ENCODE data around the gene TMEM119. TPM values are rescaled to one million over a fixed set of nuclear protein-coding genes. Genes with fewer than 3 reads are reported as not detected.

TMEM119 gene
- total and polyA plus RNA-seq, 9 of the 15 experiments (the other 6 are each of a cell fraction or from before 2014, with no cell fraction given): 0.18 TPM; not detected in 8

- TF ChIP-seq ZNF518B (CRISPR knock-in tag; IDR thresholded peaks at IDR 0.05) (no peak), ZNF609 (CRISPR knock-in tag; IDR thresholded peaks at IDR 0.05; ENCODE audit: borderline replicate concordance) (0 out of 2 replicates have a peak, but pooled peaks have one; percentile 70), REST (IDR thresholded peaks at IDR 0.05; ENCODE audit: borderline replicate concordance) (peak; percentile 92), REST (CRISPR knock-in tag; IDR thresholded peaks at IDR 0.05; ENCODE audit: low read depth) (0 out of 2 replicates have a peak, but pooled peaks have one; percentile 56), ZNF124 (CRISPR knock-in tag; IDR thresholded peaks at IDR 0.05) (no peak), TEAD2 (tag; IDR thresholded peaks at IDR 0.05) (no peak), MCM7 (IDR thresholded peaks at IDR 0.05) (no peak)
These were observed 35.3 kb downstream of the TMEM119 start, which contains the start of gene ISCU (continued) for GRCh38 chr12:108562348-108563135.
